IMR-90 (cell line): ENCODE results near the gene COX6B2. TPM values are rescaled to one million over a fixed set of nuclear protein-coding genes. Genes with fewer than 3 reads are reported as not detected.
A peak's percentile ranks its signal among the peaks of the same experiment; 100 is the strongest.

ENCODE experiments used
- ATAC-seq: fragments of 200-7000 bp; cut with Tn5 transposase; 2 replicates; pipeline ENCODE4 v1.9.1; 2020; ENCODE audit warnings: low read depth, mild to moderate bottlenecking, moderate library complexity
- BruUV-seq: library from RNA; stranded (reverse); fragments of 400-500 nt; replicated peaks from 2 replicates; lab custom pipeline; 2021; lab: Mats Ljungman, UMichigan
- CTCF ChIA-PET: fragments of 300-600 bp; formaldehyde crosslinking; extraction: SDS; loops from one replicate; lab custom pipeline; 2021; ENCODE audit warnings: antibody characterized with exemption; lab: Yijun Ruan, JAX
- POLR2A ChIA-PET: fragments of 300-600 bp; sonication (Branson Sonifier 250); formaldehyde crosslinking; loops from one replicate; lab custom pipeline; 2022; ENCODE audit warnings: antibody characterized with exemption; ENCODE audit not compliant: unreplicated experiment; lab: Charles Lee
- DNase-seq: peaks from one replicate; pipeline ENCODE4 v3.0.0; 2013
- H2AFZ ChIP-seq: replicated peaks from 2 replicates; pipeline ENCODE3; 2013; ENCODE audit warnings: low read length, mild to moderate bottlenecking; ENCODE audit not compliant: poor library complexity
- H2AK5ac ChIP-seq: 2 replicates; pipeline ENCODE4 v1.6.1; 2013; ENCODE audit warnings: low read depth, low read length, inconsistent platforms
- H2AK9ac ChIP-seq: replicated peaks from 2 replicates; pipeline ENCODE3; 2013; ENCODE audit warnings: mild to moderate bottlenecking, low read depth, low read length, moderate library complexity; ENCODE audit not compliant: poor library complexity
- H2BK120ac ChIP-seq: 2 replicates; pipeline ENCODE4 v1.6.1; 2013; ENCODE audit warnings: low read depth, low read length, inconsistent platforms
- H2BK15ac ChIP-seq: 3 replicates; pipeline ENCODE4 v1.6.1; 2013; ENCODE audit warnings: low read depth, low read length, inconsistent platforms
- H2BK20ac ChIP-seq: 2 replicates; pipeline ENCODE4 v1.6.1; 2013; ENCODE audit warnings: low read depth, mild to moderate bottlenecking, inconsistent platforms, low read length, moderate library complexity
- H2BK5ac ChIP-seq: 2 replicates; pipeline ENCODE4 v1.6.1; 2013; ENCODE audit warnings: mild to moderate bottlenecking, low read depth, low read length, inconsistent platforms; ENCODE audit not compliant: poor library complexity, severe bottlenecking
- H3K14ac ChIP-seq: replicated peaks from 2 replicates; pipeline ENCODE4 v1.6.1; 2013; ENCODE audit warnings: low read depth, low read length, inconsistent platforms
- H3K18ac ChIP-seq: 2 replicates; pipeline ENCODE4 v1.6.1; 2013; ENCODE audit warnings: low read depth, low read length, control low read depth
- H3K23ac ChIP-seq: 2 replicates; pipeline ENCODE4 v1.6.1; 2013; ENCODE audit warnings: low read depth, low read length, inconsistent platforms
- H3K27ac ChIP-seq: 2 replicates; pipeline ENCODE4 v1.5.1; 2013; ENCODE audit warnings: mild to moderate bottlenecking, control low read depth, low read length; ENCODE audit not compliant: insufficient read depth
- H3K27me3 ChIP-seq: 2 replicates; pipeline ENCODE4 v1.6.1; 2013; ENCODE audit warnings: low read length; ENCODE audit not compliant: control insufficient read depth, insufficient read depth
- H3K36me3 ChIP-seq: 2 replicates; pipeline ENCODE4 v1.6.1; 2013; ENCODE audit warnings: low read length, mixed read lengths; ENCODE audit not compliant: control insufficient read depth, insufficient read depth
- H3K4ac ChIP-seq: 2 replicates; pipeline ENCODE4 v1.6.1; 2013; ENCODE audit warnings: low read depth, low read length, inconsistent platforms
- H3K4me1 ChIP-seq: 2 replicates; pipeline ENCODE4 v1.6.1; 2013; ENCODE audit warnings: low read length, mixed read lengths; ENCODE audit not compliant: control insufficient read depth, insufficient read depth
- H3K4me2 ChIP-seq: 2 replicates; pipeline ENCODE4 v1.6.1; 2013; ENCODE audit warnings: low read depth, mild to moderate bottlenecking, control low read depth, low read length, moderate library complexity
- H3K4me3 ChIP-seq: 2 replicates; pipeline ENCODE4 v1.5.1; 2013; ENCODE audit warnings: low read depth, mild to moderate bottlenecking, control low read depth, low read length, moderate library complexity; ENCODE audit not compliant: insufficient read depth
- H3K56ac ChIP-seq: 2 replicates; pipeline ENCODE4 v1.6.1; 2013; ENCODE audit warnings: low read length, inconsistent platforms; ENCODE audit not compliant: insufficient read depth; ENCODE audit errors: extremely low read depth
- H3K79me1 ChIP-seq, 2 experiments: 2 replicates each; pipeline ENCODE4 v1.6.1; 2013; ENCODE audit warnings: low read length in 2 of 2, inconsistent platforms in 1 of 2, low read depth in 1 of 2
- H3K9ac ChIP-seq: 2 replicates; pipeline ENCODE4 v1.6.1; 2013; ENCODE audit warnings: low read depth, low read length, control low read depth
- H3K9me1 ChIP-seq: 2 replicates; pipeline ENCODE4 v1.6.1; 2013; ENCODE audit warnings: low read length, inconsistent platforms; ENCODE audit not compliant: insufficient read depth
- H3K9me3 ChIP-seq: 2 replicates; pipeline ENCODE4 v1.6.1; 2013; ENCODE audit warnings: low read length; ENCODE audit not compliant: control insufficient read depth, insufficient read depth
- H4K20me1 ChIP-seq: 2 replicates; pipeline ENCODE4 v1.6.1; 2013; ENCODE audit warnings: low read length, inconsistent platforms; ENCODE audit not compliant: insufficient read depth
- H4K5ac ChIP-seq: 2 replicates; pipeline ENCODE4 v1.6.1; 2013; ENCODE audit warnings: mild to moderate bottlenecking, low read depth, low read length, control low read depth
- H4K8ac ChIP-seq, 2 experiments: 2 replicates each; pipeline ENCODE4 v1.6.1; 2013; ENCODE audit warnings: low read depth in 2 of 2, low read length in 2 of 2, control low read depth in 1 of 2, inconsistent platforms in 1 of 2
- H4K91ac ChIP-seq: 2 replicates; pipeline ENCODE4 v1.6.1; 2013; ENCODE audit warnings: low read depth, low read length, inconsistent platforms; ENCODE audit not compliant: insufficient read depth
- BHLHE40 ChIP-seq: fragments of 150-350 bp; IDR thresholded peaks from 2 replicates; pipeline ENCODE4 v1.6.1; 2016; ENCODE audit warnings: mild to moderate bottlenecking, low read depth, low read length
- CEBPB ChIP-seq: IDR thresholded peaks from 2 replicates; pipeline ENCODE4 v1.6.1; 2012; ENCODE audit warnings: low read depth, low read length, improper control_type of control experiment
- CHD1 ChIP-seq: IDR thresholded peaks from 2 replicates; pipeline ENCODE4 v1.6.1; 2012; ENCODE audit warnings: low read depth, low read length, improper control_type of control experiment
- ELK1 ChIP-seq: fragments of 150-350 bp; IDR thresholded peaks from 2 replicates; pipeline ENCODE4 v1.6.1; 2016; ENCODE audit warnings: low read depth, mild to moderate bottlenecking, low read length, moderate library complexity, borderline replicate concordance
- FOS ChIP-seq: fragments of 150-350 bp; IDR thresholded peaks from 2 replicates; pipeline ENCODE4 v1.6.1; 2016; ENCODE audit warnings: low read depth, low read length
- MAFK ChIP-seq: IDR thresholded peaks from 2 replicates; pipeline ENCODE4 v1.6.1; 2012; ENCODE audit warnings: low read depth, low read length, improper control_type of control experiment
- MAZ ChIP-seq: IDR thresholded peaks from 2 replicates; pipeline ENCODE4 v1.6.1; 2012; ENCODE audit warnings: low read depth, mild to moderate bottlenecking, low read length, improper control_type of control experiment, moderate library complexity, borderline replicate concordance
- MXI1 ChIP-seq: IDR thresholded peaks from 2 replicates; pipeline ENCODE4 v1.6.1; 2012; ENCODE audit warnings: low read depth, mild to moderate bottlenecking, low read length, moderate library complexity, borderline replicate concordance
- NFE2L2 ChIP-seq: fragments of 150-350 bp; IDR thresholded peaks from 2 replicates; pipeline ENCODE4 v1.6.1; 2016; ENCODE audit warnings: low read depth, mild to moderate bottlenecking, low read length
- POLR2A ChIP-seq: IDR thresholded peaks from 2 replicates; pipeline ENCODE4 v1.6.1; 2012; ENCODE audit warnings: mild to moderate bottlenecking, low read depth, low read length
- RAD21 ChIP-seq: IDR thresholded peaks from 2 replicates; pipeline ENCODE4 v1.6.1; 2012; ENCODE audit warnings: low read length, improper control_type of control experiment
- RFX5 ChIP-seq: IDR thresholded peaks from 2 replicates; pipeline ENCODE4 v1.8.0; 2012; ENCODE audit warnings: low read depth, mild to moderate bottlenecking, low read length, moderate library complexity
- SMC3 ChIP-seq: fragments of 150-350 bp; IDR thresholded peaks from 2 replicates; pipeline ENCODE4 v1.6.1; 2016; ENCODE audit warnings: low read depth, mild to moderate bottlenecking, antibody characterized with exemption, low read length, moderate library complexity
- WGBS, 2 experiments: methylation state at CpG; one replicate each; pipeline versions ENCODE4 v1.1.5 to v1.1.7; 2013; ENCODE audit warnings: missing lambda C conversion rate in 2 of 2; ENCODE audit not compliant: insufficient read length in 1 of 2; ENCODE audit errors: extremely low coverage in 2 of 2; 5-methylcytosine and 5-hydroxymethylcytosine counted together
- dilution Hi-C: fragments of 300-500 bp; cut with HindIII; formaldehyde crosslinking; loops from one replicate; pipeline ENCODE4 v1.14.3; 2018; ENCODE audit warnings: low sequenced_read_pairs; ENCODE audit not compliant: unreplicated experiment
- in situ Hi-C: fragments of 300-500 bp; cut with MboI; formaldehyde crosslinking; loops from 3 replicates; pipeline ENCODE4 v1.14.3; 2019; ENCODE audit warnings: low sequenced_read_pairs, inconsistent platforms, mixed read lengths
- intact Hi-C: fragments of 100-400 bp; cut with micrococcal nuclease; formaldehyde crosslinking; loops from 2 replicates; pipeline ENCODE4 v1.10.0; 2022
- polyA plus RNA-seq, 3 experiments: library from polyadenylated mRNA; depleted of rRNA; stranded (reverse); fragments of >200 nt; gene quantifications; 2 replicates each; pipeline ENCODE4 v1.2.3, GENCODE V29; 2012; ENCODE audit warnings: low replicate concordance in 1 of 3
- total RNA-seq: library from RNA; depleted of rRNA; stranded (reverse); fragments of >200 nt; gene quantifications from 2 replicates; pipeline ENCODE4 v1.2.3, GENCODE V29; 2012
- TF ChIP-seq, protein P1 (sequence below): conservative IDR thresholded peaks from 2 replicates; pipeline ENCODE4 v1.5.1; 2012; ENCODE audit warnings: mild to moderate bottlenecking, low read depth, low read length, improper control_type of control experiment

COX6B2 gene
- total and polyA plus RNA-seq, 2 of the 4 experiments (the other 2 are of a cell fraction) = 0.19 TPM; not detected in 1

- TF ChIP-seq FOS (peak; percentile 53; the same call in 1 of the 2 replicates), RAD21 (peak; percentile 21; the same call in 1 of the 2 replicates), POLR2A (peak; percentile 59; the same call in 1 of the 2 replicates), CHD1 (no peak)
Measured at GRCh38 chr19:55339105-55339888, 15.2 kb downstream of the COX6B2 start, which contains the start of gene KMT5C (continued).

GRCh38 chr19:55336101-55336500, 18.4 kb downstream of the COX6B2 start:
- dilution Hi-C loops (no loop called here), in situ Hi-C loops (no loop called here), intact Hi-C loops (no loop called here)
- H2AK5ac ChIP-seq = no peak overlapping the region
- H3K27ac ChIP-seq = no peak overlapping the region
- ATAC-seq = no peak
- H4K91ac ChIP-seq = no peak overlapping the region
- H4K20me1 ChIP-seq = no peaks in the 10 kb centered on the region
- H3K4ac ChIP-seq = no peak overlapping the region
- H2AFZ ChIP-seq = no peak overlapping the region
- ChIA-PET POLR2A (no interaction called here), CTCF (no interaction called here)
- no peak overlapping the region for H3K4me2 ChIP-seq
- H2AK9ac ChIP-seq = no peak overlapping the region
- H2BK20ac ChIP-seq = no peak overlapping the region
- H3K4me3 ChIP-seq = no peak overlapping the region
- no peak overlapping the region for H2BK5ac ChIP-seq
- H2BK120ac ChIP-seq = no peak overlapping the region
- peaks cover 8% of the 10 kb centered on the region for H3K27me3 ChIP-seq
- no peak overlapping the region for H3K56ac ChIP-seq
- H3K36me3 ChIP-seq = no peaks in the 10 kb centered on the region
- H3K4me1 ChIP-seq = peaks cover 4% of the 10 kb centered on the region
- no peak for DNase-seq
- no peaks in the 10 kb centered on the region for H3K9me3 ChIP-seq
- no CpG with 5 or more reads among the region's 7 CpGs for WGBS, 2 experiments
- H4K5ac ChIP-seq = no peak overlapping the region
- BruUV-seq = no TSS peak
- peaks cover 4% of the 10 kb centered on the region; the same call in 1 of the 2 replicates for H3K9me1 ChIP-seq
- no peak overlapping the region for H2BK15ac ChIP-seq
- no peak overlapping the region for H3K9ac ChIP-seq
- H3K14ac ChIP-seq = no peak overlapping the region
- no peak overlapping the region for H3K18ac ChIP-seq
- H4K8ac ChIP-seq = no peak overlapping the region
- peaks cover 0 to 9% of the 10 kb centered on the region in 2 experiments; a peak in 1 of 4 replicates for H3K79me1 ChIP-seq
- no peak overlapping the region for H3K23ac ChIP-seq
- TF ChIP-seq CHD1 = no peak
- no peak for TF ChIP-seq MXI1
- TF ChIP-seq NFE2L2 = no peak
- no peak for TF ChIP-seq RAD21
- no peak for TF ChIP-seq MAZ
- TF ChIP-seq ELK1 = no peak
- TF ChIP-seq POLR2A = no peak
- no peak for TF ChIP-seq FOS
- no peak for TF ChIP-seq MAFK
- no peak for TF ChIP-seq SMC3
- TF ChIP-seq, protein P1, sequence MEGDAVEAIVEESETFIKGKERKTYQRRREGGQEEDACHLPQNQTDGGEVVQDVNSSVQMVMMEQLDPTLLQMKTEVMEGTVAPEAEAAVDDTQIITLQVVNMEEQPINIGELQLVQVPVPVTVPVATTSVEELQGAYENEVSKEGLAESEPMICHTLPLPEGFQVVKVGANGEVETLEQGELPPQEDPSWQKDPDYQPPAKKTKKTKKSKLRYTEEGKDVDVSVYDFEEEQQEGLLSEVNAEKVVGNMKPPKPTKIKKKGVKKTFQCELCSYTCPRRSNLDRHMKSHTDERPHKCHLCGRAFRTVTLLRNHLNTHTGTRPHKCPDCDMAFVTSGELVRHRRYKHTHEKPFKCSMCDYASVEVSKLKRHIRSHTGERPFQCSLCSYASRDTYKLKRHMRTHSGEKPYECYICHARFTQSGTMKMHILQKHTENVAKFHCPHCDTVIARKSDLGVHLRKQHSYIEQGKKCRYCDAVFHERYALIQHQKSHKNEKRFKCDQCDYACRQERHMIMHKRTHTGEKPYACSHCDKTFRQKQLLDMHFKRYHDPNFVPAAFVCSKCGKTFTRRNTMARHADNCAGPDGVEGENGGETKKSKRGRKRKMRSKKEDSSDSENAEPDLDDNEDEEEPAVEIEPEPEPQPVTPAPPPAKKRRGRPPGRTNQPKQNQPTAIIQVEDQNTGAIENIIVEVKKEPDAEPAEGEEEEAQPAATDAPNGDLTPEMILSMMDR = no peak
- no peak for TF ChIP-seq RFX5
- TF ChIP-seq CEBPB = no peak
- no peak for TF ChIP-seq BHLHE40
